ENCODE measurements around the gene ATG16L2. TPM values are rescaled to one million over a fixed set of nuclear protein-coding genes. Genes with fewer than 3 reads are reported as not detected.

Gene ATG16L2
- total and polyA plus RNA-seq, 2 of the 4 experiments (the other 2 are of a cell fraction) = 1.3 to 12.7 TPM

DNA sequence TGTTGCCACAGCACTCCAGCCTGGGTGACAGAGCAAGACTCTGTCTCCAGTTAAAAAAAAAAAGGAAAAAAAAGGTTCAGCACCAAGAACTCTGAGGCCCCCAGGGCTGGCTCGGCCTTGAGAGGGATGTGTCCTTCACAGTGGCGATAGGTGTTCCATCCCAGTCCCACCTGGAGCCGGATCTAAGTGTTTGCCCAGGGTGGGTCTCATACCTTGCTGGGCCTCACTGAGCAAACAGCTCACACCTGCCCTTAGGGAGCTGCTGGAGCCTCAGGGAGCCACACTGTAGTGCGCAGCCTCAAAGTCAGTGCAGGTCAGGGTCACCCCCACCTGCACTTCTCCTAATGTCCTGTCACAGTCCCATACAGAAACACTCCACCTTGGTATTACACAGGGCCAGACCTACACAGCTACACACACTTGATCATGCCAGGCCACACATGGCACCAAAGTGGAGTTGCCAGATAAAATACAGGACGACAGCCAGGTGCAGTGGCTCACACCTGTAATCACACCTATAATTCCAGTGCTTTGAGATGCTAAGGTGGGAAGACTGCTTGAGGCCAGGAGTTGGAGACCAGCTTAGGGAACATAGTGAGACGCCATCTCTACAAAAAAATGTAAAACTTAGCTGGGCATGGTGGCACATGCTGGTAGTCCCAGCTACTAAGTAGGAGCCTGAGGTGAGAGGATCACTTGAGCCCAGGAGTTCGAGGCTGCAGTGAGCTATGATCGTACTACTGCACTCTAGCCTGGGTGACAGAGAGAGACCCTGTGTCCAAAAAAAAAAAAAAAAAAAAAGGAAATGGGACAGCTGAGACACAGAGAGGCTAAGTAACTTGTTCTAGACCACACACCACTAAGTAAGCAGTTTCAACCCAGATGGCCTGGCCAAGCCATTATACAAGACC, 27.7 kb upstream of the ATG16L2 start:
- no peak overlapping the region for H2BK15ac ChIP-seq (ENCODE audit: low read depth, low read length)
- ChIA-PET CTCF (interaction anchor here (0.8 kb wide), 1 partner anchor 61 kb away, joined by 3 read pairs; no protein-coding TSS in a partner anchor), POLR2A (ENCODE audit: unreplicated experiment) (no interaction called here)
- no peak overlapping the region for H2BK5ac ChIP-seq (ENCODE audit: low read depth, low read length, poor library complexity, severe bottlenecking)
- H3K23ac ChIP-seq (ENCODE audit: low read depth, low read length) = no peak overlapping the region
- no peaks in the 10 kb centered on the region for H3K9me3 ChIP-seq (ENCODE audit: control insufficient read depth, insufficient read depth, low read length)
- no TSS peak for BruUV-seq (replicated peaks)
- H3K56ac ChIP-seq (ENCODE audit: extremely low read depth, insufficient read depth, low read length) = no peak overlapping the region
- H4K5ac ChIP-seq (ENCODE audit: low read depth, low read length) = no peak overlapping the region
- no peak overlapping the region for H3K4ac ChIP-seq (ENCODE audit: low read depth, low read length)
- no peak for ATAC-seq (ENCODE audit: low read depth)
- DNase-seq = no peak
- in situ Hi-C loops (cut with MboI; ENCODE audit: low sequenced_read_pairs) (no loop called here), intact Hi-C loops (cut with micrococcal nuclease) (no loop called here), dilution Hi-C loops (cut with HindIII; ENCODE audit: low sequenced_read_pairs, unreplicated experiment) (no loop called here)
- H3K36me3 ChIP-seq (ENCODE audit: control insufficient read depth, insufficient read depth, low read length) = no peaks in the 10 kb centered on the region
- no peak overlapping the region for H2AK9ac ChIP-seq (replicated peaks; ENCODE audit: low read depth, low read length, poor library complexity)
- no peak overlapping the region for H3K18ac ChIP-seq (ENCODE audit: low read depth, low read length)
- H3K27ac ChIP-seq (ENCODE audit: insufficient read depth, low read length) = no peak overlapping the region
- H3K14ac ChIP-seq (replicated peaks; ENCODE audit: low read depth, low read length) = no peak overlapping the region
- no peak overlapping the region for H3K4me2 ChIP-seq (ENCODE audit: low read depth, low read length)
- no peak overlapping the region for H2AFZ ChIP-seq (replicated peaks; ENCODE audit: low read length, poor library complexity)
- H3K27me3 ChIP-seq (ENCODE audit: control insufficient read depth, insufficient read depth, low read length) = no peaks in the 10 kb centered on the region
- peaks cover 11% of the 10 kb centered on the region for H3K4me1 ChIP-seq (ENCODE audit: control insufficient read depth, insufficient read depth, low read length)
- no peaks in the 10 kb centered on the region for H3K79me1 ChIP-seq (ENCODE audit: low read depth in 1 of 2, low read length in 2 of 2)
- peaks cover 11% of the 10 kb centered on the region for H3K9me1 ChIP-seq (ENCODE audit: insufficient read depth, low read length)
- H2BK20ac ChIP-seq (ENCODE audit: low read depth, low read length) = no peak overlapping the region
- no peaks in the 10 kb centered on the region for H4K20me1 ChIP-seq (ENCODE audit: insufficient read depth, low read length)
- no peak overlapping the region for H4K8ac ChIP-seq (ENCODE audit: low read depth in 2 of 2, low read length in 2 of 2)
- H2AK5ac ChIP-seq (ENCODE audit: low read depth, low read length) = no peak overlapping the region; the same call in 1 of the 2 replicates
- no peak overlapping the region for H3K4me3 ChIP-seq (ENCODE audit: insufficient read depth, low read depth, low read length)
- H4K91ac ChIP-seq (ENCODE audit: insufficient read depth, low read depth, low read length) = no peak overlapping the region
- no peak overlapping the region for H3K9ac ChIP-seq (ENCODE audit: low read depth, low read length)
- 84% methylated on average over 4 of the region's 8 CpGs; no CpG with 5 or more reads in 1 of the 2 experiments for WGBS, 2 experiments (ENCODE audit: extremely low coverage in 2 of 2, insufficient read length in 1 of 2)
- H2BK120ac ChIP-seq (ENCODE audit: low read depth, low read length) = no peak overlapping the region
- no peak for TF ChIP-seq BHLHE40 (IDR thresholded peaks at IDR 0.05; ENCODE audit: low read depth, low read length)
- no peak for TF ChIP-seq FOS (IDR thresholded peaks at IDR 0.05; ENCODE audit: low read depth, low read length)
- no peak for TF ChIP-seq POLR2A (IDR thresholded peaks at IDR 0.05; ENCODE audit: low read depth, low read length)
- TF ChIP-seq, protein P1, sequence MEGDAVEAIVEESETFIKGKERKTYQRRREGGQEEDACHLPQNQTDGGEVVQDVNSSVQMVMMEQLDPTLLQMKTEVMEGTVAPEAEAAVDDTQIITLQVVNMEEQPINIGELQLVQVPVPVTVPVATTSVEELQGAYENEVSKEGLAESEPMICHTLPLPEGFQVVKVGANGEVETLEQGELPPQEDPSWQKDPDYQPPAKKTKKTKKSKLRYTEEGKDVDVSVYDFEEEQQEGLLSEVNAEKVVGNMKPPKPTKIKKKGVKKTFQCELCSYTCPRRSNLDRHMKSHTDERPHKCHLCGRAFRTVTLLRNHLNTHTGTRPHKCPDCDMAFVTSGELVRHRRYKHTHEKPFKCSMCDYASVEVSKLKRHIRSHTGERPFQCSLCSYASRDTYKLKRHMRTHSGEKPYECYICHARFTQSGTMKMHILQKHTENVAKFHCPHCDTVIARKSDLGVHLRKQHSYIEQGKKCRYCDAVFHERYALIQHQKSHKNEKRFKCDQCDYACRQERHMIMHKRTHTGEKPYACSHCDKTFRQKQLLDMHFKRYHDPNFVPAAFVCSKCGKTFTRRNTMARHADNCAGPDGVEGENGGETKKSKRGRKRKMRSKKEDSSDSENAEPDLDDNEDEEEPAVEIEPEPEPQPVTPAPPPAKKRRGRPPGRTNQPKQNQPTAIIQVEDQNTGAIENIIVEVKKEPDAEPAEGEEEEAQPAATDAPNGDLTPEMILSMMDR (conservative IDR thresholded peaks at IDR 0.05; ENCODE audit: low read depth, low read length) = no peak
- TF ChIP-seq MAFK (IDR thresholded peaks at IDR 0.05; ENCODE audit: low read depth, low read length) = no peak
- no peak for TF ChIP-seq MAZ (IDR thresholded peaks at IDR 0.05; ENCODE audit: borderline replicate concordance, low read depth, low read length)
- TF ChIP-seq MXI1 (IDR thresholded peaks at IDR 0.05; ENCODE audit: borderline replicate concordance, low read depth, low read length) = no peak
- no peak for TF ChIP-seq CHD1 (IDR thresholded peaks at IDR 0.05; ENCODE audit: low read depth, low read length)
- no peak for TF ChIP-seq SMC3 (IDR thresholded peaks at IDR 0.05; ENCODE audit: low read depth, low read length)
- no peak for TF ChIP-seq RCOR1 (IDR thresholded peaks at IDR 0.05; ENCODE audit: insufficient replicate concordance, low read length)
- TF ChIP-seq, protein P2, sequence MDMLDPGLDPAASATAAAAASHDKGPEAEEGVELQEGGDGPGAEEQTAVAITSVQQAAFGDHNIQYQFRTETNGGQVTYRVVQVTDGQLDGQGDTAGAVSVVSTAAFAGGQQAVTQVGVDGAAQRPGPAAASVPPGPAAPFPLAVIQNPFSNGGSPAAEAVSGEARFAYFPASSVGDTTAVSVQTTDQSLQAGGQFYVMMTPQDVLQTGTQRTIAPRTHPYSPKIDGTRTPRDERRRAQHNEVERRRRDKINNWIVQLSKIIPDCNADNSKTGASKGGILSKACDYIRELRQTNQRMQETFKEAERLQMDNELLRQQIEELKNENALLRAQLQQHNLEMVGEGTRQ (IDR thresholded peaks at IDR 0.05; ENCODE audit: low read depth, low read length) = no peak
- no peak for TF ChIP-seq NFE2L2 (IDR thresholded peaks at IDR 0.05; ENCODE audit: low read depth, low read length)
- no peak for TF ChIP-seq CEBPB (IDR thresholded peaks at IDR 0.05; ENCODE audit: low read depth, low read length)
- TF ChIP-seq RAD21 (IDR thresholded peaks at IDR 0.05; ENCODE audit: low read length) = no peak
- TF ChIP-seq RFX5 (IDR thresholded peaks at IDR 0.05; ENCODE audit: low read depth, low read length) = no peak

All from IMR-90 (cell line).